Endothelial cell (in vitro differentiated cells): ENCODE measurements around the gene SNTA1. TPM values are rescaled to one million over a fixed set of nuclear protein-coding genes. Genes with fewer than 3 reads are reported as not detected.
"Not testable (repeated sequence)": the region's sequence is repeated elsewhere in the genome, so short reads cannot be mapped to it uniquely, and the experiment has no call there.

Source experiments
- DNase-seq: peaks from one replicate; pipeline ENCODE4 v3.0.0; 2021; ENCODE audit warnings: low spot score
- H3K27ac Mint-ChIP-seq: one replicate; pipeline ENCODE4 v1.8.0; 2021; ENCODE audit warnings: mixed read lengths, inconsistent platforms; ENCODE audit not compliant: unreplicated experiment
- H3K27me3 Mint-ChIP-seq: one replicate; pipeline ENCODE4 v1.8.0; 2021; ENCODE audit warnings: mild to moderate bottlenecking, moderate library complexity, mixed read lengths, inconsistent platforms; ENCODE audit not compliant: unreplicated experiment
- H3K36me3 Mint-ChIP-seq: one replicate; pipeline ENCODE4 v1.8.0; 2021; ENCODE audit warnings: mild to moderate bottlenecking, low read depth, mixed read lengths, inconsistent platforms; ENCODE audit not compliant: unreplicated experiment
- H3K4me1 Mint-ChIP-seq: one replicate; pipeline ENCODE4 v1.8.0; 2021; ENCODE audit warnings: mild to moderate bottlenecking, mixed read lengths, inconsistent platforms; ENCODE audit not compliant: unreplicated experiment
- H3K4me3 Mint-ChIP-seq: one replicate; pipeline ENCODE4 v1.8.0; 2021; ENCODE audit warnings: mild to moderate bottlenecking, mixed read lengths, inconsistent platforms; ENCODE audit not compliant: unreplicated experiment
- H3K9me3 Mint-ChIP-seq: one replicate; pipeline ENCODE4 v1.8.0; 2021; ENCODE audit warnings: mixed read lengths, inconsistent platforms; ENCODE audit not compliant: unreplicated experiment
- CTCF ChIP-seq: fragments of 200-600 bp; sonication (generic); IDR thresholded peaks from one replicate; pipeline ENCODE4 v1.5.0; 2021; ENCODE audit warnings: antibody characterized with exemption; ENCODE audit not compliant: unreplicated experiment
- total RNA-seq: library from RNA; stranded (reverse); fragmentation: NEBNext Ultra II Directional; extraction: Animal tissue kit (Norgen Biotek cat#: 25700); gene quantifications from one replicate; pipeline ENCODE4 v1.2.1, GENCODE V29; 2021; ENCODE audit not compliant: unreplicated experiment

Gene SNTA1
- total RNA-seq, 1 donor from 2014 or later, result 1.6 TPM

DNA sequence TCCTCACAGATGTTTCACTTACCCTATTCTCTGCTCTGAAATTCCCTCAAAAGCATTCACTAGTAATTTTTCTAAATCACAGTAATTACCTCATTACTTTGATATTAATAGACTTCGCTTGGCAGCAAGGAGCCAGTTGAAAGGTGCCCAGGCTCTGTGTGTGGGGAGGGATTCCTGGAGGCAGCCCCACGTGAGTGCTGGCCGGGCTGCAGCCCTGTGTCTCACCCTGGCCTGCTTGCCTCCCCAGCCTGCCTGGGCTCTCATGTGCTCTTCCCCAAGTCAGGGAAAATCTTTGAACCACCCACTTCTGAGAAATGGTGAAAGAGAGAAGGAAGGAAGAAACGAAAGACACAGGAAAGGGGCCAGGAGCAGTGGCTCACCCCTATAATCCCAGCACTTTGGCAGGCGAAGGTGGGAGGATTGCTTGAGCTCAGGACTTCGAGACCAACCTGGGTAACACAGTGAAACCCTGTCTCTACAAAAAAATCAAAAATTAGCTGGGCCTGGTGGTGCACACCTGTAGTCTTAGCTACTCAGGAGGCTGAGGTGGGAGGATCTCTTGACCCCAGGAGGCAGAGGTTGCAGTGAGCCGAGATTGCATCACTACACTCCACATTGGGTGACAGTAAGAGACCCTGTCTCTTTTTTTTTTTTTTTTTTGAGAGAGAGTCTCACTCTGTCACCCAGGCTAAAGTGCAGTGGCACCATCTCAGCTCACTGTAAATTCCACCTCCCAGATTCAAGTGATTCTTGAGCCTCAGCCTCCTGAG, 20.0 kb upstream of the SNTA1 start:
- no peak overlapping the region for H3K4me3 Mint-ChIP-seq
- no peak for TF ChIP-seq CTCF
- H3K27me3 Mint-ChIP-seq, result no peaks in the 10 kb centered on the region
- no peaks in the 10 kb centered on the region for H3K9me3 Mint-ChIP-seq
- H3K4me1 Mint-ChIP-seq, result peaks cover 5% of the 10 kb centered on the region
- DNase-seq, result no peak
- H3K27ac Mint-ChIP-seq, result no peak overlapping the region
- no peaks in the 10 kb centered on the region for H3K36me3 Mint-ChIP-seq

- Mint-ChIP-seq H3K4me1 (peaks cover 5% of the 10 kb centered on the region), H3K27me3 (no peaks in the 10 kb centered on the region), H3K27ac (no peak overlapping the region), H3K4me3 (no peak overlapping the region), H3K9me3 (no peaks in the 10 kb centered on the region), H3K36me3 (no peaks in the 10 kb centered on the region)
- no peak for TF ChIP-seq CTCF
- DNase-seq, result no peak
Observed at GRCh38 chr20:33460711-33461110, 17.1 kb upstream of the SNTA1 start.

- no peaks in the 10 kb centered on the region for H3K27me3 Mint-ChIP-seq
- H3K4me3 Mint-ChIP-seq, result no peak overlapping the region
- TF ChIP-seq CTCF, result no peak
- DNase-seq, result no peak
- no peaks in the 10 kb centered on the region for H3K36me3 Mint-ChIP-seq
- no peaks in the 10 kb centered on the region for H3K4me1 Mint-ChIP-seq
- no peak overlapping the region for H3K27ac Mint-ChIP-seq
- H3K9me3 Mint-ChIP-seq, result no peaks in the 10 kb centered on the region
Observed at GRCh38 chr20:33459599-33459998, 16.0 kb upstream of the SNTA1 start.

GRCh38 chr20:33456916-33457642, 13.5 kb upstream of the SNTA1 start:
- H3K27me3 Mint-ChIP-seq, H3K36me3 Mint-ChIP-seq, H3K9me3 Mint-ChIP-seq, H3K4me1 Mint-ChIP-seq, H3K4me3 Mint-ChIP-seq, H3K27ac Mint-ChIP-seq: not testable (repeated sequence)
- DNase-seq, result peak; percentile 89
- peak; percentile 92 for TF ChIP-seq CTCF

DNA sequence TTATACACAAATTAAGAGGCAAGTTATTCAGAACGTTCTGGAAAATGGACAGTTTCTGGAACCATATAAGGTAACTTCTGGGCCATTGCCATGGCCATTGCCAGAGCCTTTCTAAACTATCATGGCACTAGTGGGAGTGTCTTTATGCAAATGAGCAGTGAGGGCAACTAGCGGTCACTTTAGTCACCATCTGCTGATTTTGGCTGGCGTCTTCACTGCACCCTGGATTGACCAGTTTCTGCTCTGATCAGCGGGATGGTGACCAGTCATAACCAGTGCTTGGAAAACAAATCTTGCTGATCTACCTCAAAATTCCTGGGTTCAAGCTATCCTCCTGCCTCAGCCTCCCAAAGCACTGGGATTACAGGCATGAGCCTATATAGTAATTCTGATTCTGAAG, 7.3 kb upstream of the SNTA1 start:
- Mint-ChIP-seq H3K4me1 (peaks cover 8% of the 10 kb centered on the region), H3K36me3 (peaks cover 4% of the 10 kb centered on the region), H3K4me3 (no peak overlapping the region), H3K27ac (no peak overlapping the region), H3K9me3 (peaks cover 5% of the 10 kb centered on the region), H3K27me3 (peaks cover 2% of the 10 kb centered on the region)
- DNase-seq, result no peak
- no peak for TF ChIP-seq CTCF
